HG03575 (cell line): ENCODE results near the gene RERE.
"Not testable (repeated sequence)": the region's sequence is repeated elsewhere in the genome, so short reads cannot be mapped to it uniquely, and the experiment has no call there.

Source experiments
- ATAC-seq: cut with Tn5 transposase; IDR thresholded peaks from one replicate; pipeline ENCODE4 v1.9.1; 2021; ENCODE audit not compliant: unreplicated experiment, insufficient number of reproducible peaks, low FRiP score; ENCODE audit errors: extremely low read depth

RERE gene

DNA sequence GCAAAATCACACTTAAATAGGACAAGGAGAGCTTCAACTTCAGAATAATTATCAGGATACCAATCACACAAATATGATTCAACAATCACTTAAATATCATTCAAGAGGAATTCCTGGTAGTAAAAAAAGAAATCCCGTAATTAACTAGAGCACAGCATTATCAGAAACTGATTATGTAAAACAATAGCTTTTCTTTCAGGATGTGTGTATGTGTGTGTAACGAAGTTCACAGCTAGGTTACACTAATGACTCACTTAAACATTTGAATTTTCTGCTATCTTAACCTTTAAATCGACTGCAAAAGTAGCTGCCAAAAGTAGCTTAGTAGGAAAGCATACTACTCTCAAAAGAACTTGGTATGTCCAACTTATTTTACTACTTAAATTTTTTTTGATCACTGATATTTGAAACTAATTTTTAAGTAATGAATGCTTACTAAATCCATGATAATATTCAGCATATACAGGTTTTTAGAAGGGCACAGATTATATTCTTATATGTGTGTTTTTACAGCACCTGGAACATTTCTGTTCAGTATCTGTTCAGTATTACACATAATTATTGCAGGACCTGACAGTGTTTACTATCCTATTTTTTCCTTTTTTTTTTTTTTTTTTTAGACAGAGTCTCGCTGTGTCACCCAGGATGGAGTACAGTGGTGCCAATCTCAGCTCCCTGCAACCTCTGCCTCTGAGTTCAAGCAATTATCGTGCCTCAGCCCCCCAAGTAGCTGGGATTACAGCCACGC is 4.2 kb downstream of the RERE start:
- ATAC-seq: no peak

DNA sequence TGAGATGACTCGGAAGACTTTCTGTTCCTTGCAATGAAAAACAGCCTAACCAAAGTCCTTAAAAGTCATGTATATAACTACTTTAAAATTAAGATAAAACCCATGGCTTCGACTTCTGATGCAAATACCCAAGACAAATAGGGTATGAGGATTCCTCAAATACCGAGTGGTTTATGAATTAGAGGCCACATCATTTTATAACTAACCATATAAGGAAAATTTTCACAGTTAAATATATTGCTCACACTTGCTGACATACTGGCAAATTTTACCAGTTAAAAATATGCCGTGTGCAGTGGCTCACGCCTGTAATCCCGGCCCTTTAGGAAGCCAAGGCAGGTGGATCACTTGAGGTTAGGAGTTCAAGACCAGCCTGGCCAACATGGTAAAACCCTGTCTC is 5.4 kb downstream of the RERE start:
- no peak for ATAC-seq

DNA sequence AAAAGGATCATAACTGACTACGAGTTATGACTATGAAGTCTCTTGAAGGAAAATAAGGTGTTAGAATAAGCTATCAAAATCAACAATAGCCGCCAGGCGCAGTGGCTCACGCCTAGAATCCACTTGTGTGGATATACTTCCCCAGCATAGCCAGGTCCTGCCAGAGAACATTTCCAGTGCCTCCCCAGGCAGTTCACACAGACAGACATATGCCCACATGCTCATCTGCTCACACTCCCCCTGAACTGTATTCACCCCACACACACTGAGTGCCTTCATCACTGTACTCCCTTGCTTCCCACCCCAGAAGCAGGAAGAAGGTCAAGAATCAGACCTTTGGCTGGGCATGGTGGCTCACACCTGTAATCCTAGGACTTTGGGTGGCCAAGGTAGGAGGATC is 6.5 kb downstream of the RERE start:
- ATAC-seq: no peak

DNA sequence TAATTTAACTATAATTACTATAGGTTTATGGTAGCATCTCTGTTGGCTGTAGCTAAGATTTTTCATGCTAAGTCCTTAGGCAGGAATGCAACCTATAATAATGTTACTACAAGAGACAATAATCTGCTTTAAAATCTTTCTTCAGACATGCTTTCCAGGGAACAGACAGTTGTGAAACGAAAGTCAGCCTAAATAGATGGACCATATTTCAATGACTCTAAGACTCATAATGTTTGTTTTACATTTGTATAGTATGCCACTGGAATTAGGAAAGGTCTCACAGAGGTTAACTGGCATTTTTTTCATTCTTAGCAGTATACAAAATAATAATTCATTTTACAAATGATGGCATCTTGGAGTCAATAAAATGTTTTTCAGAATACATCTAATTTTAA is 8.1 kb downstream of the RERE start:
- no peak for ATAC-seq

DNA sequence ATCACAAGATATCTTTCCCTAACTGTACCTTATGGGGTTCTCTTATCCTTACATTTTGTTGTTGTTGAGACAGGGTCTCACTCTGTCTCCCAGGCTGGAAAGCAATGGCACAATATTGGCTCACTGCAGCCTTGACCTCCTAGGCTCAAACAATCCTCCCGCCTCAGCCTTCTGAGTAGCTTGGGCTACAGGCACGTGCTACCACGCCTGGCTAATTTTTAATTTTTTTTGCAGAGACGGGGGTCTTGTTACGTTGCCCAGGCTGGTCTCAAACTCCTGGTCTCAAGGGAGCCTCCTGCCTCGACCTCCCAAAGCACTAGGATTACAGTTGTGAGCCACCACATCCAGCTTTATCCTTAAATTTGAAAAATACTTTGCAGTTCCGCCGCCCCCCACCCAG is 10.4 kb downstream of the RERE start:
- ATAC-seq: no peak

DNA sequence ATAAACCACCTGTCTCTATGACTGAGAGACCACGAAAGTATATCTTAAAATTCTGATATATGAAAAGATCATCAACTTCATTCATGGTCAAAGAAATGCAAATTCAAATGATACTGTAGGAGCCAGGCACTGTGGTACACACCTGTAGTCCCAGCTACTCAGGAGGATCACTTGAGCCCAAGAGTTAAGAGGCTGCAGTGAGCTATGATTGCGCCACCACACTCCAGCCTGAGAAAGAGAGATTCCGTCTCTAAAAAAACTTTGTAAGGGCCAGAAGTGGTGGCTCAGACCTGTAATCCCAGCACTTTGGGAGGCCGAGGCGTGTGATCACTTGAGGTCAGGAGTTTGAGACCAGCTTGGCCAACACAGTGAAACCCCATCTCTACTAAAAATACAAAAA is 17.0 kb downstream of the RERE start:
- no peak for ATAC-seq

DNA sequence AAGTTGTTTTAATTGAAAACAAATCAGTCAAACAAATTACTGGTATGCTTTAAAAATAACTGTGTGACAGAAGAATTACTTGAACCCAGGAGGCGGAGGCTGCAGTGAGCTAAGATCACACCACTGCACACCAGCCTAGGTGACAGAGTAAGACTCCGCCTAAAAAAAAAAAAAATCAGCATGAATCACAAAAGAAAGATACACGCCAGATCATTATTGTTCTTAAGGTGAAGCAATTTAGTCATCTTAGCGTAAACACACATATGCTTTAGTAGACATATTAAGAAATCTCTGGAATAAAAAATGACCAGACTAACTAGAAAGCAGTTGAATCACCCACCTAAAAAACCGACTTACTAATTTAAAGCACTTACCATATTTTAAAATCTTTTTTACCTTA is 20.2 kb downstream of the RERE start:
- ATAC-seq: no peak

DNA sequence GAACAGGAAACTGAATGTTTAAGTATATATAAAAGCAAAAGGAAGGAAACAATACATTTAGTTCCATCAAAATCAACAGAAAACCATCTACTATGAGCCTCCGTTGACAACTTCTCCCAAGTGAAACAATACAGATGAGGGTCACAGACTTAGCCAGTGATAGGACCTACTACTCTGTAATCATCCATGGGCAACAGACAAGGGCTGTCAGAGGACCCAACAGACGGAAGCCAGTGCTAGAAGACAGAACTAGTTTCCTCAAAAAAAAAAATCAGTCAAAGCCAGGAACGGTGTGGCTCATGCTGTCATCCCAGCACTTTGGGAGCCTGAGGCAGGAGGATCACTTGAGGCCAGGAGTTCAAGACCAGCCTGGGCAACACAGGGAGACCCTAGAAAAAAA is 20.6 kb downstream of the RERE start:
- ATAC-seq: no peak

DNA sequence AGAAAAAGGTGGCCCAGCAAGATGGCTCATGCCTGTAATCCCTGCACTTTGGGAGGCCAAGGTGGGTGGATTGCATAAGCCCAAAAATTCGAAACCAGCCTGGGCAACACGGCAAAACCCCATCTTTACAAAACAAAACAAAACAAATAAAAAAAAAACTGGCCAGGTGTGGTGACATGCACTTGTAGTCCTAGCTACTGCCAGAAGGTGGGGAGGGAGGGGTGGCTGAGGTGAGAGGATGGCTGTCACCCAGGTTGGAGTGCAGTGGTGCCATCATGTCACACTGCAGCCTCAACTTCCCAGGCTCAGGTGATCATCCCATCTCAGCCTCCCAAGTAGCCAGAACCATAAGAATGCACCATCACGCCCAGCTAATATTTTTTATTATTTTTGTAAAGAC is 22.8 kb downstream of the RERE start:
- no peak for ATAC-seq

DNA sequence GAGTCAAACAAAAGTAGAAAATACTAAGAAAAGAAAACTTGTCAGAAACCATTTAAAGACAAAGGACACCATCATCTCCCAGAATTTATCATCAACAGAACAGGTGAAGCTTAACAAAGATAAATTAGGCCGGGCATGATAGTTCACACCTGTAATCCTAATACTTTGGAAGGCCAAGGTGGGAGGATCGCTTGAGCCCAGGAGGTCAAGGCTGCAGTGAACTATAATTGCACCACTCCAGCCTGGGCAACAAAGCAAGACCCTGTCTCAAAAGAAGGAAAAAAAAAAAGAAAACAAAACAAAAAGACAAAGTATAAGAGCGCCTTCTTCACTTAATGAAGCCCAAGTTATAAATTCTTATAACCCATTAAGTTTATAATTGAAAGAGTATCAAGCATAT is 25.6 kb downstream of the RERE start:
- no peak for ATAC-seq

DNA sequence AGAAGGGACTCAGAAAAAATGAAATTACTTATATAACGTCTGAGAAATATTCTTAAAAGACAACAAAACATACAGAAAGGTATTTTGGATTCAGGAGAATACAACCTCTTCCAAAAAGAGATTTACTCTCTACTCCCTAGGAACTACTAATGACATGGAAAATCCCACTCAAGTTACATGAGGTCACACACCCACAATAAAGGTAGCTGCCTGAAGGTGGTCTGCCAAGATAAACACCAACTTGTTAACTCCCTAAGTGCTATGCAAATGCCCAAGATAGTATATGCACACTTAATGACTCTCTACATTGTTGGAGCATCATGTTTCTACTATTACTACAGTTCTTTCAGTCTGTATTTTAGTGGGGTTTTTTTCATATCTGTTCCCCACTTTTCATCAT is 26.5 kb downstream of the RERE start:
- no peak for ATAC-seq

DNA sequence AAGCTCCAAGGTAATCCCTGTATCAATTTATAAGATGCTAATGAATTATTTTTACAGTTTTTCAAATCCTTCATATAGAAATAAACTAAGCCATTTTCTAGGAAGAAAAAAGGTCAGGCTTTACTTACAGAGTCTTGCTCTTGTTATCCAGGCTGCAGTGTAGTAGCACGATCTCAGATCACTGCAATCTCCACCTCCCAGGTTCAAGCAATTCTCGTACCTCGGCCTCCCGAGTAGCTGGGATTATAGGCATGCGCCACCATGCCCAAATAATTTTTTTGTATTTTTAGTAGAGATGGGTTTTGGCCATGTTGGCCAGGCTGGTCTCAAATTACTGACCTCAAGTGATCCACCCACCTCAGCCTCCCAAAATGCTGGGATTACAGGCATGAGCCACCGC is 27.0 kb downstream of the RERE start:
- no peak for ATAC-seq

DNA sequence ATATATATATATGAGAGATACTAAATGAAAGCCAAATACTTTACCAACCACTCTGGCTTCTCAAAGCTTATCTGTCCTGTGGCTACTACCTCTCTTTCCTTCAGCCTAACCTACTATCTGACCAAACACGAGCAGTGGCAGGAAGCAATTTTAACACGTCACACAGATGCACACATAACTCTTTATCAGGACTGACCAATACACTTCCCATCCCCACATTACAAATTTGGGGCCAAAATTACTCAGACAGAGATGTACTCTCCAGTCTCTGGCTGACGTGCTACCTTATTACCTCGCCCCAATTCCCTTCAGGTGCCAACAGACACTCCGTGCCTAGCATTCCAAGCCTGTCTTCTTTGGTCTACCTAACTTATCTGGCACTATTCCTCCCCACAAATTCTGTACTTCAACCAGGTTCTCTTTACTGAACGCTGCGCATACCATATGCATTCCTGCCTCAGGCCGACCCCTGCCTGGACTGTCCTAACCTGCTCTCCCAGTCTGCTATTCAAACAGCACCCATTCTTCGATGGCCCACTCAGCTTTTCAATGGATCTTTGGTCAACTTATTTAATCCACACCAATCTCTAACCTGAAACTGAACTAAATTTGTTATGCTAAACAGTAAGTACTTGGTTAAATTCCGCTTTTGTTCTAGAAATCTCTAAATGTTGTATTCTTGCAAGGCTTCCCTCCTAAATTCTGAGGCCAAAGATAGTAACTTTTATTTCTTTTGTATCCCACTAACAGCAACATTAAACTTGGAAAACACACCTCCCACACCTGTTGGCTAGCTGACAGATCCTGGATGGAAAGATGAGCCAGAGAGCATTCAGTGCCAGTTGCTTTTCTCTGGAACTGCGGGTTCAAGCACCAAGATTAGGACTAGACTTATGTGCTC is 27.9 kb downstream of the RERE start:
- ATAC-seq: no peak

DNA sequence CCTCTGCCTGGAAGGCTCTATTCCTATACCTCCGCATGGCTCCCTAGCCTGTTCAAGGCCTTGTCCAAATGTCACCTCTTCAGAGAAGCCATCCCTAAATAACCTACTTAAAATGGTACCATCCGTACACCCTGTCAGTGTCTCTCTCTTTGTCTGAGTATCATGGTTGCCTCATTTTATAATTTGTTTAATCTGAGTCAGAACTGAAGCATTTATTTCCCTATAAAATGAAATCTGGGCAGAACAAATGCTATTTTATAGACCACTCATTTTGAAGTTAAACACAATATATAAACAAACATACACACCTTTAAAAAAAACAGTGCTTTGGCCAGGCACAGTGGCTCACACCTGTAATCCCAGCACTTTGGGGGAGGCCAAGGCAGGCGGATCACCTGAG is 30.2 kb downstream of the RERE start:
- ATAC-seq: no peak

DNA sequence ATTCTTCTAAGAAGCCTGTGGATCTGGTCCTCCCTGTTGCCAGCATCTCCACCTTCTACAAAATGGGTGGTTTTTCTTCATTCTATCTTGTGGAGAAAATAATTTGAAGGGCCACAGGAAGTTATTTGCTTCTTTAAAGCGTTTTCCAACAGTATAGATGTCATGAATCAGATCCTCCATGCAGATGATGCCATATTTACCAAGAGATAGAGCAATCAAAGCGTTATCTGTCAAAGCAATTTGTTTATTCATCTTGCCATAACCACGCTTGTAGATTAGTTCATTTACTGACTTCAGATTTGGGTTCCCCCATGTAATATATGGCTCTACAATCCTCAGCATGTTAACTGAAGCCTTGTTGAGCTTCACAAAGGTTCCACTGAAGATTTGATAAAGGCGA is 31.2 kb downstream of the RERE start:
- ATAC-seq: not testable (repeated sequence)

DNA sequence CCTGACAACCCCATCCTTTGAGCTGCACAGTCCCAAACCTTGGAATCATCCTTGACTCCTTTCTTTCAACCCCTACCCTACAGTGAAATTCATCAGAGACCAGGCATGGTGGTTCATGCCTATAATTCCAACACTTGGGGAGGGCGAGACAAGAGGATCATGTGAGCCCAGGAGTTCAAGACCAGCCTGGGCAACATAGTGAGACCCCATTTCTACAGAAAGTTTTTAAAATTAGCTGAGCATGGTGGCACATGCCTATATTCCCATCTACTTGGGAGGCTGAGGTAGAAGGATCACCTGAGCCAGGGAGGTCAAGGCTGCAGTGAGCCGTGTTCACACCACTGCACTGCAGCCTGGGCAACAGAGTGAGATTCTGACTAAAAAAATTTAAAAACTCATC is 34.5 kb downstream of the RERE start:
- no peak for ATAC-seq

DNA sequence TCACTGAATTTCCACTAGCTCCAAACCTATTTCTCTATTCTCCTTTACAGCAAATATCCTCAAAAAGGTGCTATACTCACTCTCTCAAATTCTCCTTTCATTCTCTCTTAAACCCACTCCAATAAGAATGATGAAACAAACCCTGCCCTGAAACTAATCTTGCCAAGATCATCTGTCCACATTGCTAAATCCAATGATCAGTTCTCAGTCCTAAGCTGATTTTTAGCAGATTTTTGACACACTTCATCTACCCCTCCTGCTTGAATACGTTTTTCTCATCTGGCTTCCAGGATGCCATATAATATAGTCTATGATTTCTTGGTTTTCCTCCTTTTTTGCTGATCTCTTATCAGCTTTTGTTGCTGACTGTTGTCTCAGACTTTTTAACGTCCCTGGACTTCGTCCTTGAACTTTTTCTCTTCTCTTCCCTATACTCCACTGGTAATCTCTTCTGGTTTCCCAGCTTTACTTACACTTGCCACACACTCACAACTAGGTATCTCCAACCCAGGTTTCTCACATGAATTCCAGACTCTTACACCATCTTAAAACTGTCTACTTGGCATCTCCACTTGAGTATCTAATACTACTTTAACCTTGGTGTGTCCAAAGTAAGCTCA is 35.3 kb downstream of the RERE start:
- ATAC-seq: no peak

DNA sequence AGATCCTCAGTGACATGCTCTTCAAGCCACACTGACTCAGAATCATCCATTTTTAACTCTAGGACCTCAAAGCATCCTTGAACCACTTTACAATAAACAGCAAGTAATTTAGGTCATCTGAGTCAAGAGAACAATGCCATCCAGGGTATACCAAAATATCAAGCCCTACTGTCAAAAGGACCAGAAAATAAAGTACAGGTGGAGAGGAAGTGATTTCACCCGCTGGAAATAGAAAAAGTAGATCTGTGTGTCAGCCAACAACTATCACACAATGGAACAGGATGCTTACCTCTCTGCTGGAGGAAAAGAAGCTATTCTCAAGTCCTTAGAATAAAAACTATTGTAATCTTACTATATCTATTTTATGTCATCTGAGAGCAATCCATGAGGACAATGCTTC is 37.0 kb downstream of the RERE start:
- ATAC-seq: no peak

DNA sequence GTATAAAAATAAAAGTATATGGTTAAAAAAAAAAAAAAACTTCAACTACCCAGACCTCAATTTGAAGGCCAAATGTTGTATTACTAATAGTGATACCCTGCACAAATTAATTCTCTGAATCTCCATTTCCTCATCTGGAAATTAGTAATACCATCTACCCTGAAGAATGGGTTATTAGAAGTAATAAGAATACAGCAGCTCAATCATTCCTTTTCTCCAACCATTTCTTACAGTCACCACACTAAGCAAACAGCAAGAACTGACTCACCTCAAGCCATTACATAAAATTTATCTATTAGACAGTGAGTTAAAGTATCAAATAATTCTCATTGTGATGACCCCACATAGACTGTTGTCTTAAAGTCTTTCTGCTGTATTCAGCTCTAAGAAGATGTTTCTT is 39.6 kb downstream of the RERE start:
- ATAC-seq: no peak

DNA sequence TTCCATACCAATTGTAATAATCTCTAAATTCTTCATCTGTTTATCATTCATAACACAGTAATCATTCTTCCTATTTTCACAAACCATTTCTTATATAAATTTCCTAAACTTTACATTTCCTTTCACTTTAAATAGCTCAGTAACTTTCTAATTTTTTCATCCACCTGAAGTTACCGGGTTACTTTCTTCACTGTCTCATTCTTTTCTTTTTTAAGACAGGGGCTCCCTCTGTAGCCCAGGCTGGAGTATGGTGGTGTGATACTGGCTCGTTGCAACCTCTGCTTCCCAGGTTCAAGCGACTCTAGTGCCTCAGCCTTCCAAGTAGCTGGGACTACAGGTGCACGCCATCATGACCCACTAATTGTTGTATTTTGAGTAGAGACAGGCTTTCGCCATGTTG is 41.3 kb downstream of the RERE start:
- no peak for ATAC-seq
